IPS-NIHi7 (cell line): Measurements from ENCODE around the gene EFTUD2.
"Not testable (repeated sequence)": the region's sequence is repeated elsewhere in the genome, so short reads cannot be mapped to it uniquely, and the experiment has no call there.

Experiments
- DNase-seq: peaks from one replicate; pipeline ENCODE4 v3.0.0; 2012; ENCODE audit warnings: mixed read lengths; ENCODE audit errors: extremely low spot score

The EFTUD2 gene

GRCh38 chr17:44808656-44809388 is 90.4 kb downstream of the EFTUD2 start:
- DNase-seq, result not testable (repeated sequence)

GRCh38 chr17:44808156-44808555 is 91.1 kb downstream of the EFTUD2 start:
- no peak for DNase-seq

- no peak for DNase-seq
Observed at GRCh38 chr17:44807817-44808155, 91.5 kb downstream of the EFTUD2 start.

- no peak for DNase-seq
Observed at GRCh38 chr17:44807093-44807816, 92.0 kb downstream of the EFTUD2 start.

GRCh38 chr17:44804302-44805089 is 94.7 kb downstream of the EFTUD2 start:
- DNase-seq, result no peak

GRCh38 chr17:44801880-44802279 is 97.4 kb downstream of the EFTUD2 start:
- no peak for DNase-seq
